ENCODE data around the gene PAF1.

DNA sequence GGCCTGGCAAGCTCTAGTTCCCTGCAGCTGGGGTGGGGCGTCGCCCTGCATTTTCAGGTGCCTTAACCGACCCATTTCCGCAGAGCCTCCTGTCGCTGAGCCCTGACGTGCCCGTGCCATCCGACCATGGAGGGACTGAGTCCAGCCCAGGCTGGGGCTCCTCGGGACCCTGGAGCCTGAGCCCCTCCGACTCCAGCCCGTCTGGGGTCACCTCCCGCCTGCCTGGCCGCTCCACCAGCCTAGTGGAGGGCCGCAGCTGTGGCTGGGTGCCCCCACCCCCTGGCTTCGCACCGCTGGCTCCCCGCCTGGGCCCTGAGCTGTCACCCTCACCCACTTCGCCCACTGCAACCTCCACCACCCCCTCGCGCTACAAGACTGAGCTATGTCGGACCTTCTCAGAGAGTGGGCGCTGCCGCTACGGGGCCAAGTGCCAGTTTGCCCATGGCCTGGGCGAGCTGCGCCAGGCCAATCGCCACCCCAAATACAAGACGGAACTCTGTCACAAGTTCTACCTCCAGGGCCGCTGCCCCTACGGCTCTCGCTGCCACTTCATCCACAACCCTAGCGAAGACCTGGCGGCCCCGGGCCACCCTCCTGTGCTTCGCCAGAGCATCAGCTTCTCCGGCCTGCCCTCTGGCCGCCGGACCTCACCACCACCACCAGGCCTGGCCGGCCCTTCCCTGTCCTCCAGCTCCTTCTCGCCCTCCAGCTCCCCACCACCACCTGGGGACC, 16.9 kb upstream of the PAF1 start:
- TF ChIP-seq EZH2 (IDR thresholded peaks at IDR 0.05; ENCODE audit: low read length, missing control alignments), result no peak
- TF ChIP-seq, protein P1, sequence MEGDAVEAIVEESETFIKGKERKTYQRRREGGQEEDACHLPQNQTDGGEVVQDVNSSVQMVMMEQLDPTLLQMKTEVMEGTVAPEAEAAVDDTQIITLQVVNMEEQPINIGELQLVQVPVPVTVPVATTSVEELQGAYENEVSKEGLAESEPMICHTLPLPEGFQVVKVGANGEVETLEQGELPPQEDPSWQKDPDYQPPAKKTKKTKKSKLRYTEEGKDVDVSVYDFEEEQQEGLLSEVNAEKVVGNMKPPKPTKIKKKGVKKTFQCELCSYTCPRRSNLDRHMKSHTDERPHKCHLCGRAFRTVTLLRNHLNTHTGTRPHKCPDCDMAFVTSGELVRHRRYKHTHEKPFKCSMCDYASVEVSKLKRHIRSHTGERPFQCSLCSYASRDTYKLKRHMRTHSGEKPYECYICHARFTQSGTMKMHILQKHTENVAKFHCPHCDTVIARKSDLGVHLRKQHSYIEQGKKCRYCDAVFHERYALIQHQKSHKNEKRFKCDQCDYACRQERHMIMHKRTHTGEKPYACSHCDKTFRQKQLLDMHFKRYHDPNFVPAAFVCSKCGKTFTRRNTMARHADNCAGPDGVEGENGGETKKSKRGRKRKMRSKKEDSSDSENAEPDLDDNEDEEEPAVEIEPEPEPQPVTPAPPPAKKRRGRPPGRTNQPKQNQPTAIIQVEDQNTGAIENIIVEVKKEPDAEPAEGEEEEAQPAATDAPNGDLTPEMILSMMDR (conservative IDR thresholded peaks at IDR 0.05 in 1 of 2, IDR thresholded peaks at IDR 0.05 in 1 of 2; ENCODE audit: low read depth in 1 of 2, low read length in 2 of 2), result no peak
